ENCODE data around the gene COL19A1. TPM values are rescaled to one million over a fixed set of nuclear protein-coding genes. Genes with fewer than 3 reads are reported as not detected.

Gene COL19A1
- total and polyA plus RNA-seq, 2 experiments from 2014 or later, result not detected

DNA sequence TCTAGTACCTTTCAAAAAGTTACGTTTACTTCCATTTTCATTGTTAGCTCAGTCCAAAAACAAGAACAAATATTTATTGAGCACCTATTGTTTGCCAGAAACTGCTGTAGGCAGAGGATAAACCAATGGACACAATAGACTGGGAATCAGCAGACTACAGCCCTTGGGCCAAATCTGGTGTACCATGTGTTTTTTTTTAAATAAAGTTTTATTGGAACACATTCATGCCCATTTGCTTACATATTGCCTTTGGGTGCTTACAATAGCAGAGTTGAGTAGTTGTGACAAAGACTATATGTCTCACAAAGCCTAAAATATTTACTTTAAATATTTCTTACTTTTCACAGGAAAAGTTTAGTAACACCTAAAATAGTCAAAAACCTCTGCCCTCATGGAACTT is 220.4 kb downstream of the COL19A1 start:
- no peaks in the 10 kb centered on the region for H3K36me3 Mint-ChIP-seq (ENCODE audit: low read depth)
- H3F3A ChIP-seq (replicated peaks; ENCODE audit: low read depth), result no peaks in the 10 kb centered on the region
- H3K27ac Mint-ChIP-seq, result no peak overlapping the region
- no peaks in the 10 kb centered on the region for H3K4me1 Mint-ChIP-seq
- no peak overlapping the region for H3K4me3 Mint-ChIP-seq
- TF ChIP-seq JUNB (IDR thresholded peaks at IDR 0.05; ENCODE audit: unreplicated experiment) (no peak), POLR2AphosphoS5 (IDR thresholded peaks at IDR 0.05; ENCODE audit: low read depth) (no peak), EZH2 (IDR thresholded peaks at IDR 0.05; ENCODE audit: low read depth, unreplicated experiment) (no peak), ZNF331 (CRISPR knock-in tag; IDR thresholded peaks at IDR 0.05; ENCODE audit: low read depth) (no peak), STAT1 (IDR thresholded peaks at IDR 0.05; ENCODE audit: unreplicated experiment) (no peak), ZNF114 (CRISPR knock-in tag; IDR thresholded peaks at IDR 0.05) (no peak), NANOG (IDR thresholded peaks at IDR 0.05; ENCODE audit: borderline replicate concordance) (no peak), EZH2phosphoT487 (IDR thresholded peaks at IDR 0.05; ENCODE audit: unreplicated experiment) (no peak), CREB1 (CRISPR knock-in tag; IDR thresholded peaks at IDR 0.05; ENCODE audit: low read depth) (no peak)
- TF ChIP-seq, protein P1, sequence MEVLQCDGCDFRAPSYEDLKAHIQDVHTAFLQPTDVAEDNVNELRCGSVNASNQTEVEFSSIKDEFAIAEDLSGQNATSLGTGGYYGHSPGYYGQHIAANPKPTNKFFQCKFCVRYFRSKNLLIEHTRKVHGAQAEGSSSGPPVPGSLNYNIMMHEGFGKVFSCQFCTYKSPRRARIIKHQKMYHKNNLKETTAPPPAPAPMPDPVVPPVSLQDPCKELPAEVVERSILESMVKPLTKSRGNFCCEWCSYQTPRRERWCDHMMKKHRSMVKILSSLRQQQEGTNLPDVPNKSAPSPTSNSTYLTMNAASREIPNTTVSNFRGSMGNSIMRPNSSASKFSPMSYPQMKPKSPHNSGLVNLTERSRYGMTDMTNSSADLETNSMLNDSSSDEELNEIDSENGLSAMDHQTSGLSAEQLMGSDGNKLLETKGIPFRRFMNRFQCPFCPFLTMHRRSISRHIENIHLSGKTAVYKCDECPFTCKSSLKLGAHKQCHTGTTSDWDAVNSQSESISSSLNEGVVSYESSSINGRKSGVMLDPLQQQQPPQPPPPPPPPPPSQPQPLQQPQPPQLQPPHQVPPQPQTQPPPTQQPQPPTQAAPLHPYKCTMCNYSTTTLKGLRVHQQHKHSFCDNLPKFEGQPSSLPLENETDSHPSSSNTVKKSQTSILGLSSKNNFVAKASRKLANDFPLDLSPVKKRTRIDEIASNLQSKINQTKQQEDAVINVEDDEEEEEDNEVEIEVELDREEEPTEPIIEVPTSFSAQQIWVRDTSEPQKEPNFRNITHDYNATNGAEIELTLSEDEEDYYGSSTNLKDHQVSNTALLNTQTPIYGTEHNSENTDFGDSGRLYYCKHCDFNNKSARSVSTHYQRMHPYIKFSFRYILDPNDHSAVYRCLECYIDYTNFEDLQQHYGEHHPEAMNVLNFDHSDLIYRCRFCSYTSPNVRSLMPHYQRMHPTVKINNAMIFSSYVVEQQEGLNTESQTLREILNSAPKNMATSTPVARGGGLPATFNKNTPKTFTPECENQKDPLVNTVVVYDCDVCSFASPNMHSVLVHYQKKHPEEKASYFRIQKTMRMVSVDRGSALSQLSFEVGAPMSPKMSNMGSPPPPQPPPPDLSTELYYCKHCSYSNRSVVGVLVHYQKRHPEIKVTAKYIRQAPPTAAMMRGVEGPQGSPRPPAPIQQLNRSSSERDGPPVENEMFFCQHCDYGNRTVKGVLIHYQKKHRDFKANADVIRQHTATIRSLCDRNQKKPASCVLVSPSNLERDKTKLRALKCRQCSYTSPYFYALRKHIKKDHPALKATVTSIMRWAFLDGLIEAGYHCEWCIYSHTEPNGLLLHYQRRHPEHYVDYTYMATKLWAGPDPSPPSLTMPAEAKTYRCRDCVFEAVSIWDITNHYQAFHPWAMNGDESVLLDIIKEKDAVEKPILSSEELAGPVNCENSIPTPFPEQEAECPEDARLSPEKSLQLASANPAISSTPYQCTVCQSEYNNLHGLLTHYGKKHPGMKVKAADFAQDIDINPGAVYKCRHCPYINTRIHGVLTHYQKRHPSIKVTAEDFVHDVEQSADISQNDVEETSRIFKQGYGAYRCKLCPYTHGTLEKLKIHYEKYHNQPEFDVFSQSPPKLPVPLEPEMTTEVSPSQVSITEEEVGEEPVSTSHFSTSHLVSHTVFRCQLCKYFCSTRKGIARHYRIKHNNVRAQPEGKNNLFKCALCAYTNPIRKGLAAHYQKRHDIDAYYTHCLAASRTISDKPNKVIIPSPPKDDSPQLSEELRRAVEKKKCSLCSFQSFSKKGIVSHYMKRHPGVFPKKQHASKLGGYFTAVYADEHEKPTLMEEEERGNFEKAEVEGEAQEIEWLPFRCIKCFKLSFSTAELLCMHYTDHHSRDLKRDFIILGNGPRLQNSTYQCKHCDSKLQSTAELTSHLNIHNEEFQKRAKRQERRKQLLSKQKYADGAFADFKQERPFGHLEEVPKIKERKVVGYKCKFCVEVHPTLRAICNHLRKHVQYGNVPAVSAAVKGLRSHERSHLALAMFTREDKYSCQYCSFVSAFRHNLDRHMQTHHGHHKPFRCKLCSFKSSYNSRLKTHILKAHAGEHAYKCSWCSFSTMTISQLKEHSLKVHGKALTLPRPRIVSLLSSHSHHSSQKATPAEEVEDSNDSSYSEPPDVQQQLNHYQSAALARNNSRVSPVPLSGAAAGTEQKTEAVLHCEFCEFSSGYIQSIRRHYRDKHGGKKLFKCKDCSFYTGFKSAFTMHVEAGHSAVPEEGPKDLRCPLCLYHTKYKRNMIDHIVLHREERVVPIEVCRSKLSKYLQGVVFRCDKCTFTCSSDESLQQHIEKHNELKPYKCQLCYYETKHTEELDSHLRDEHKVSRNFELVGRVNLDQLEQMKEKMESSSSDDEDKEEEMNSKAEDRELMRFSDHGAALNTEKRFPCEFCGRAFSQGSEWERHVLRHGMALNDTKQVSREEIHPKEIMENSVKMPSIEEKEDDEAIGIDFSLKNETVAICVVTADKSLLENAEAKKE (CRISPR knock-in tag; IDR thresholded peaks at IDR 0.05), result no peak
- TF ChIP-seq, protein P2, sequence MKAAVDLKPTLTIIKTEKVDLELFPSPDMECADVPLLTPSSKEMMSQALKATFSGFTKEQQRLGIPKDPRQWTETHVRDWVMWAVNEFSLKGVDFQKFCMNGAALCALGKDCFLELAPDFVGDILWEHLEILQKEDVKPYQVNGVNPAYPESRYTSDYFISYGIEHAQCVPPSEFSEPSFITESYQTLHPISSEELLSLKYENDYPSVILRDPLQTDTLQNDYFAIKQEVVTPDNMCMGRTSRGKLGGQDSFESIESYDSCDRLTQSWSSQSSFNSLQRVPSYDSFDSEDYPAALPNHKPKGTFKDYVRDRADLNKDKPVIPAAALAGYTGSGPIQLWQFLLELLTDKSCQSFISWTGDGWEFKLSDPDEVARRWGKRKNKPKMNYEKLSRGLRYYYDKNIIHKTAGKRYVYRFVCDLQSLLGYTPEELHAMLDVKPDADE (IDR thresholded peaks at IDR 0.05), result no peak
- TF ChIP-seq, protein P3, sequence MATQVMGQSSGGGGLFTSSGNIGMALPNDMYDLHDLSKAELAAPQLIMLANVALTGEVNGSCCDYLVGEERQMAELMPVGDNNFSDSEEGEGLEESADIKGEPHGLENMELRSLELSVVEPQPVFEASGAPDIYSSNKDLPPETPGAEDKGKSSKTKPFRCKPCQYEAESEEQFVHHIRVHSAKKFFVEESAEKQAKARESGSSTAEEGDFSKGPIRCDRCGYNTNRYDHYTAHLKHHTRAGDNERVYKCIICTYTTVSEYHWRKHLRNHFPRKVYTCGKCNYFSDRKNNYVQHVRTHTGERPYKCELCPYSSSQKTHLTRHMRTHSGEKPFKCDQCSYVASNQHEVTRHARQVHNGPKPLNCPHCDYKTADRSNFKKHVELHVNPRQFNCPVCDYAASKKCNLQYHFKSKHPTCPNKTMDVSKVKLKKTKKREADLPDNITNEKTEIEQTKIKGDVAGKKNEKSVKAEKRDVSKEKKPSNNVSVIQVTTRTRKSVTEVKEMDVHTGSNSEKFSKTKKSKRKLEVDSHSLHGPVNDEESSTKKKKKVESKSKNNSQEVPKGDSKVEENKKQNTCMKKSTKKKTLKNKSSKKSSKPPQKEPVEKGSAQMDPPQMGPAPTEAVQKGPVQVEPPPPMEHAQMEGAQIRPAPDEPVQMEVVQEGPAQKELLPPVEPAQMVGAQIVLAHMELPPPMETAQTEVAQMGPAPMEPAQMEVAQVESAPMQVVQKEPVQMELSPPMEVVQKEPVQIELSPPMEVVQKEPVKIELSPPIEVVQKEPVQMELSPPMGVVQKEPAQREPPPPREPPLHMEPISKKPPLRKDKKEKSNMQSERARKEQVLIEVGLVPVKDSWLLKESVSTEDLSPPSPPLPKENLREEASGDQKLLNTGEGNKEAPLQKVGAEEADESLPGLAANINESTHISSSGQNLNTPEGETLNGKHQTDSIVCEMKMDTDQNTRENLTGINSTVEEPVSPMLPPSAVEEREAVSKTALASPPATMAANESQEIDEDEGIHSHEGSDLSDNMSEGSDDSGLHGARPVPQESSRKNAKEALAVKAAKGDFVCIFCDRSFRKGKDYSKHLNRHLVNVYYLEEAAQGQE (IDR thresholded peaks at IDR 0.05; ENCODE audit: unreplicated experiment), result no peak
- TF ChIP-seq, protein P4, sequence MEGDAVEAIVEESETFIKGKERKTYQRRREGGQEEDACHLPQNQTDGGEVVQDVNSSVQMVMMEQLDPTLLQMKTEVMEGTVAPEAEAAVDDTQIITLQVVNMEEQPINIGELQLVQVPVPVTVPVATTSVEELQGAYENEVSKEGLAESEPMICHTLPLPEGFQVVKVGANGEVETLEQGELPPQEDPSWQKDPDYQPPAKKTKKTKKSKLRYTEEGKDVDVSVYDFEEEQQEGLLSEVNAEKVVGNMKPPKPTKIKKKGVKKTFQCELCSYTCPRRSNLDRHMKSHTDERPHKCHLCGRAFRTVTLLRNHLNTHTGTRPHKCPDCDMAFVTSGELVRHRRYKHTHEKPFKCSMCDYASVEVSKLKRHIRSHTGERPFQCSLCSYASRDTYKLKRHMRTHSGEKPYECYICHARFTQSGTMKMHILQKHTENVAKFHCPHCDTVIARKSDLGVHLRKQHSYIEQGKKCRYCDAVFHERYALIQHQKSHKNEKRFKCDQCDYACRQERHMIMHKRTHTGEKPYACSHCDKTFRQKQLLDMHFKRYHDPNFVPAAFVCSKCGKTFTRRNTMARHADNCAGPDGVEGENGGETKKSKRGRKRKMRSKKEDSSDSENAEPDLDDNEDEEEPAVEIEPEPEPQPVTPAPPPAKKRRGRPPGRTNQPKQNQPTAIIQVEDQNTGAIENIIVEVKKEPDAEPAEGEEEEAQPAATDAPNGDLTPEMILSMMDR (conservative IDR thresholded peaks at IDR 0.05; ENCODE audit: low read depth in 2 of 2), result no peak
- no peak overlapping the region for H2AFZ ChIP-seq
- ATAC-seq, result no peak
- no peaks in the 10 kb centered on the region for H3K4me1 ChIP-seq (ENCODE audit: insufficient read depth)
- H3K9me2 ChIP-seq (ENCODE audit: insufficient read depth), result no peaks in the 10 kb centered on the region
- no peaks in the 10 kb centered on the region for H3K27me3 ChIP-seq (ENCODE audit: insufficient read depth)
- H4K20me1 ChIP-seq (replicated peaks; ENCODE audit: insufficient read depth), result no peaks in the 10 kb centered on the region
- no peak overlapping the region for H3K27ac ChIP-seq (ENCODE audit: low read depth)
- H3K79me2 ChIP-seq (replicated peaks; ENCODE audit: insufficient read depth), result no peaks in the 10 kb centered on the region
- no peaks in the 10 kb centered on the region for H3K36me3 ChIP-seq (ENCODE audit: insufficient read depth)
- no peak for DNase-seq (ENCODE audit: low spot score)
- H3K4me3 ChIP-seq, result no peak overlapping the region
- no peaks in the 10 kb centered on the region for H3K9me3 Mint-ChIP-seq
- no peak overlapping the region for H3K4me2 ChIP-seq
- H3K27me3 Mint-ChIP-seq (ENCODE audit: insufficient read depth, low read depth, poor library complexity), result no peaks in the 10 kb centered on the region

Data from GM23338 (cell line).